WTC11 (cell line): ENCODE measurements around the gene SLC13A3. TPM values are rescaled to one million over a fixed set of nuclear protein-coding genes. Genes with fewer than 3 reads are reported as not detected.

Experiments used
- ATAC-seq: fragments of 200-7000 bp; cut with Tn5 transposase; 2 replicates; pipeline ENCODE4 v1.10.0; 2021; ENCODE audit warnings: mild to moderate bottlenecking, moderate library complexity
- CTCF ChIA-PET: fragments of 300-600 bp; sonication (Branson Sonifier 250); formaldehyde crosslinking; loops from one replicate; lab custom pipeline; 2021; ENCODE audit warnings: antibody characterized with exemption; lab: Charles Lee
- POLR2A ChIA-PET: fragments of 350-600 bp; sonication (Branson Sonifier 250); formaldehyde crosslinking; loops from one replicate; lab custom pipeline; 2021; ENCODE audit warnings: antibody characterized with exemption; lab: Charles Lee
- DNase-seq: peaks from one replicate; pipeline ENCODE4 v3.0.0; 2021; ENCODE audit warnings: low spot score
- H3K27ac Mint-ChIP-seq: 2 replicates; pipeline ENCODE4 v1.8.0; 2021; ENCODE audit warnings: mixed read lengths
- H3K27me3 Mint-ChIP-seq: 2 replicates; pipeline ENCODE4 v1.8.0; 2021; ENCODE audit warnings: low read depth, mild to moderate bottlenecking, moderate library complexity, mixed read lengths
- H3K36me3 Mint-ChIP-seq: 2 replicates; pipeline ENCODE4 v1.8.0; 2021; ENCODE audit warnings: mixed read lengths
- H3K4me1 Mint-ChIP-seq: 2 replicates; pipeline ENCODE4 v1.8.0; 2022; ENCODE audit warnings: mixed read lengths
- H3K4me3 Mint-ChIP-seq: 2 replicates; pipeline ENCODE4 v1.8.0; 2021; ENCODE audit warnings: mild to moderate bottlenecking, moderate library complexity, mixed read lengths
- H3K9me3 Mint-ChIP-seq: 2 replicates; pipeline ENCODE4 v1.8.0; 2021; ENCODE audit warnings: mixed read lengths
- AFF4 ChIP-seq: sonication (generic); formaldehyde crosslinking; IDR thresholded peaks from 2 replicates; pipeline ENCODE4 v1.8.1; 2023; ENCODE audit warnings: mild to moderate bottlenecking, missing genetic modification reagents, borderline replicate concordance
- CREM ChIP-seq: sonication (generic); formaldehyde crosslinking; IDR thresholded peaks from 2 replicates; pipeline ENCODE4 v1.8.1; 2022; ENCODE audit warnings: mild to moderate bottlenecking, missing genetic modification reagents, moderate library complexity
- ESRRA ChIP-seq: sonication (generic); formaldehyde crosslinking; IDR thresholded peaks from 2 replicates; pipeline ENCODE4 v1.8.1; 2022; ENCODE audit warnings: mild to moderate bottlenecking, missing genetic modification reagents, borderline replicate concordance
- GABPB1 ChIP-seq: sonication (generic); formaldehyde crosslinking; IDR thresholded peaks from 2 replicates; pipeline ENCODE4 v1.8.1; 2023; ENCODE audit warnings: mild to moderate bottlenecking, missing genetic modification reagents
- NFATC4 ChIP-seq: fragments of 250-450 bp; sonication (Bioruptor Pico); IDR thresholded peaks from 2 replicates; pipeline ENCODE4 v1.9.0; 2021; ENCODE audit warnings: mild to moderate bottlenecking
- PREB ChIP-seq: sonication (generic); formaldehyde crosslinking; IDR thresholded peaks from 2 replicates; pipeline ENCODE4 v1.8.1; 2022; ENCODE audit warnings: mild to moderate bottlenecking, missing genetic modification reagents, moderate library complexity, borderline replicate concordance
- SP1 ChIP-seq: sonication (generic); formaldehyde crosslinking; conservative IDR thresholded peaks from 2 replicates; pipeline ENCODE4 v1.8.1; 2022; ENCODE audit warnings: missing genetic modification reagents
- TP53 ChIP-seq: sonication (generic); formaldehyde crosslinking; IDR thresholded peaks from 2 replicates; pipeline ENCODE4 v1.8.1; 2023; ENCODE audit warnings: mild to moderate bottlenecking, missing genetic modification reagents
- ZBTB21 ChIP-seq: sonication (generic); formaldehyde crosslinking; IDR thresholded peaks from 2 replicates; pipeline ENCODE4 v1.8.1; 2023; ENCODE audit warnings: mild to moderate bottlenecking, missing genetic modification reagents, borderline replicate concordance
- total RNA-seq: library from RNA; stranded (reverse); gene quantifications from 3 replicates; pipeline ENCODE4 v1.2.3, GENCODE V29; 2021
- TF ChIP-seq, protein P1 (sequence below): fragments of 250-450 bp; sonication (Bioruptor Pico); IDR thresholded peaks from 2 replicates; pipeline ENCODE4 v2.1.2; 2022; ENCODE audit warnings: mild to moderate bottlenecking, moderate library complexity
- TF ChIP-seq, protein P2 (sequence below): fragments of 250-450 bp; sonication (Bioruptor Pico); IDR thresholded peaks from 2 replicates; pipeline ENCODE4 v1.9.0; 2021; ENCODE audit warnings: mild to moderate bottlenecking
- TF ChIP-seq, protein P3 (sequence below): sonication (generic); formaldehyde crosslinking; conservative IDR thresholded peaks from 2 replicates; pipeline ENCODE4 v1.8.1; 2023; ENCODE audit warnings: mild to moderate bottlenecking, low read depth, missing genetic modification reagents, moderate library complexity
- TF ChIP-seq, protein P4 (sequence below): sonication (generic); formaldehyde crosslinking; IDR thresholded peaks from 2 replicates; pipeline ENCODE4 v1.8.0; 2023; ENCODE audit warnings: mild to moderate bottlenecking, missing genetic modification reagents

SLC13A3 gene
- total RNA-seq, 1 experiment from 2014 or later, result 10.6 TPM

GRCh38 chr20:46558511-46558959 lies 92.7 kb downstream of the SLC13A3 start:
- Mint-ChIP-seq H3K9me3 (no peaks in the 10 kb centered on the region), H3K4me3 (no peak overlapping the region), H3K4me1 (peaks cover 36% of the 10 kb centered on the region), H3K36me3 (no peaks in the 10 kb centered on the region), H3K27ac (no peak overlapping the region), H3K27me3 (no peaks in the 10 kb centered on the region; the same call in 1 of the 2 replicates)
- DNase-seq (no peak), ATAC-seq (no peak)
- ChIA-PET POLR2A (no interaction called here), CTCF (interaction anchor here (0.6 to 0.9 kb wide), 2 partner anchors 89 to 91 kb away, joined by 3 to 4 read pairs; no protein-coding TSS in a partner anchor)
- TF ChIP-seq ZBTB21 (CRISPR knock-in tag) (no peak), ESRRA (CRISPR knock-in tag) (no peak), CREM (CRISPR knock-in tag) (no peak), PREB (CRISPR knock-in tag) (no peak), TP53 (CRISPR knock-in tag) (no peak), SP1 (CRISPR knock-in tag) (no peak), NFATC4 (CRISPR knock-in tag) (no peak), GABPB1 (CRISPR knock-in tag) (no peak), AFF4 (CRISPR knock-in tag) (no peak)
- TF ChIP-seq, protein P1, sequence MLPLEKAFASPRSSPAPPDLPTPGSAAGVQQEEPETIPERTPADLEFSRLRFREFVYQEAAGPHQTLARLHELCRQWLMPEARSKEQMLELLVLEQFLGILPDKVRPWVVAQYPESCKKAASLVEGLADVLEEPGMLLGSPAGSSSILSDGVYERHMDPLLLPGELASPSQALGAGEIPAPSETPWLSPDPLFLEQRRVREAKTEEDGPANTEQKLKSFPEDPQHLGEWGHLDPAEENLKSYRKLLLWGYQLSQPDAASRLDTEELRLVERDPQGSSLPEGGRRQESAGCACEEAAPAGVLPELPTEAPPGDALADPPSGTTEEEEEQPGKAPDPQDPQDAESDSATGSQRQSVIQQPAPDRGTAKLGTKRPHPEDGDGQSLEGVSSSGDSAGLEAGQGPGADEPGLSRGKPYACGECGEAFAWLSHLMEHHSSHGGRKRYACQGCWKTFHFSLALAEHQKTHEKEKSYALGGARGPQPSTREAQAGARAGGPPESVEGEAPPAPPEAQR (CRISPR knock-in tag), result no peak
- TF ChIP-seq, protein P2, sequence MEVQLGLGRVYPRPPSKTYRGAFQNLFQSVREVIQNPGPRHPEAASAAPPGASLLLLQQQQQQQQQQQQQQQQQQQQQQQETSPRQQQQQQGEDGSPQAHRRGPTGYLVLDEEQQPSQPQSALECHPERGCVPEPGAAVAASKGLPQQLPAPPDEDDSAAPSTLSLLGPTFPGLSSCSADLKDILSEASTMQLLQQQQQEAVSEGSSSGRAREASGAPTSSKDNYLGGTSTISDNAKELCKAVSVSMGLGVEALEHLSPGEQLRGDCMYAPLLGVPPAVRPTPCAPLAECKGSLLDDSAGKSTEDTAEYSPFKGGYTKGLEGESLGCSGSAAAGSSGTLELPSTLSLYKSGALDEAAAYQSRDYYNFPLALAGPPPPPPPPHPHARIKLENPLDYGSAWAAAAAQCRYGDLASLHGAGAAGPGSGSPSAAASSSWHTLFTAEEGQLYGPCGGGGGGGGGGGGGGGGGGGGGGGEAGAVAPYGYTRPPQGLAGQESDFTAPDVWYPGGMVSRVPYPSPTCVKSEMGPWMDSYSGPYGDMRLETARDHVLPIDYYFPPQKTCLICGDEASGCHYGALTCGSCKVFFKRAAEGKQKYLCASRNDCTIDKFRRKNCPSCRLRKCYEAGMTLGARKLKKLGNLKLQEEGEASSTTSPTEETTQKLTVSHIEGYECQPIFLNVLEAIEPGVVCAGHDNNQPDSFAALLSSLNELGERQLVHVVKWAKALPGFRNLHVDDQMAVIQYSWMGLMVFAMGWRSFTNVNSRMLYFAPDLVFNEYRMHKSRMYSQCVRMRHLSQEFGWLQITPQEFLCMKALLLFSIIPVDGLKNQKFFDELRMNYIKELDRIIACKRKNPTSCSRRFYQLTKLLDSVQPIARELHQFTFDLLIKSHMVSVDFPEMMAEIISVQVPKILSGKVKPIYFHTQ, result no peak
- TF ChIP-seq, protein P3, sequence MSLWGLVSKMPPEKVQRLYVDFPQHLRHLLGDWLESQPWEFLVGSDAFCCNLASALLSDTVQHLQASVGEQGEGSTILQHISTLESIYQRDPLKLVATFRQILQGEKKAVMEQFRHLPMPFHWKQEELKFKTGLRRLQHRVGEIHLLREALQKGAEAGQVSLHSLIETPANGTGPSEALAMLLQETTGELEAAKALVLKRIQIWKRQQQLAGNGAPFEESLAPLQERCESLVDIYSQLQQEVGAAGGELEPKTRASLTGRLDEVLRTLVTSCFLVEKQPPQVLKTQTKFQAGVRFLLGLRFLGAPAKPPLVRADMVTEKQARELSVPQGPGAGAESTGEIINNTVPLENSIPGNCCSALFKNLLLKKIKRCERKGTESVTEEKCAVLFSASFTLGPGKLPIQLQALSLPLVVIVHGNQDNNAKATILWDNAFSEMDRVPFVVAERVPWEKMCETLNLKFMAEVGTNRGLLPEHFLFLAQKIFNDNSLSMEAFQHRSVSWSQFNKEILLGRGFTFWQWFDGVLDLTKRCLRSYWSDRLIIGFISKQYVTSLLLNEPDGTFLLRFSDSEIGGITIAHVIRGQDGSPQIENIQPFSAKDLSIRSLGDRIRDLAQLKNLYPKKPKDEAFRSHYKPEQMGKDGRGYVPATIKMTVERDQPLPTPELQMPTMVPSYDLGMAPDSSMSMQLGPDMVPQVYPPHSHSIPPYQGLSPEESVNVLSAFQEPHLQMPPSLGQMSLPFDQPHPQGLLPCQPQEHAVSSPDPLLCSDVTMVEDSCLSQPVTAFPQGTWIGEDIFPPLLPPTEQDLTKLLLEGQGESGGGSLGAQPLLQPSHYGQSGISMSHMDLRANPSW (CRISPR knock-in tag), result no peak
- TF ChIP-seq, protein P4, sequence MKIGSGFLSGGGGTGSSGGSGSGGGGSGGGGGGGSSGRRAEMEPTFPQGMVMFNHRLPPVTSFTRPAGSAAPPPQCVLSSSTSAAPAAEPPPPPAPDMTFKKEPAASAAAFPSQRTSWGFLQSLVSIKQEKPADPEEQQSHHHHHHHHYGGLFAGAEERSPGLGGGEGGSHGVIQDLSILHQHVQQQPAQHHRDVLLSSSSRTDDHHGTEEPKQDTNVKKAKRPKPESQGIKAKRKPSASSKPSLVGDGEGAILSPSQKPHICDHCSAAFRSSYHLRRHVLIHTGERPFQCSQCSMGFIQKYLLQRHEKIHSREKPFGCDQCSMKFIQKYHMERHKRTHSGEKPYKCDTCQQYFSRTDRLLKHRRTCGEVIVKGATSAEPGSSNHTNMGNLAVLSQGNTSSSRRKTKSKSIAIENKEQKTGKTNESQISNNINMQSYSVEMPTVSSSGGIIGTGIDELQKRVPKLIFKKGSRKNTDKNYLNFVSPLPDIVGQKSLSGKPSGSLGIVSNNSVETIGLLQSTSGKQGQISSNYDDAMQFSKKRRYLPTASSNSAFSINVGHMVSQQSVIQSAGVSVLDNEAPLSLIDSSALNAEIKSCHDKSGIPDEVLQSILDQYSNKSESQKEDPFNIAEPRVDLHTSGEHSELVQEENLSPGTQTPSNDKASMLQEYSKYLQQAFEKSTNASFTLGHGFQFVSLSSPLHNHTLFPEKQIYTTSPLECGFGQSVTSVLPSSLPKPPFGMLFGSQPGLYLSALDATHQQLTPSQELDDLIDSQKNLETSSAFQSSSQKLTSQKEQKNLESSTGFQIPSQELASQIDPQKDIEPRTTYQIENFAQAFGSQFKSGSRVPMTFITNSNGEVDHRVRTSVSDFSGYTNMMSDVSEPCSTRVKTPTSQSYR (CRISPR knock-in tag), result no peak
